SH-SY5Y (cell line): ENCODE data around the gene GNS.

Source experiments
- GATA2 ChIP-seq: IDR thresholded peaks from 2 replicates; pipeline ENCODE4 v1.6.1; 2011; ENCODE audit warnings: mild to moderate bottlenecking, low read depth, low read length
- GATA3 ChIP-seq: IDR thresholded peaks from 2 replicates; pipeline ENCODE4 v1.6.1; 2011; ENCODE audit warnings: low read depth, mild to moderate bottlenecking, low read length, moderate library complexity

Gene GNS

GRCh38 chr12:64759035-64759894, at the start of gene GNS:
GNS (minus strand) TSS chr12:64759406; CDS start chr12:64759276, 130 bp downstream.
- TF ChIP-seq GATA2: no peak
- no peak for TF ChIP-seq GATA3

DNA sequence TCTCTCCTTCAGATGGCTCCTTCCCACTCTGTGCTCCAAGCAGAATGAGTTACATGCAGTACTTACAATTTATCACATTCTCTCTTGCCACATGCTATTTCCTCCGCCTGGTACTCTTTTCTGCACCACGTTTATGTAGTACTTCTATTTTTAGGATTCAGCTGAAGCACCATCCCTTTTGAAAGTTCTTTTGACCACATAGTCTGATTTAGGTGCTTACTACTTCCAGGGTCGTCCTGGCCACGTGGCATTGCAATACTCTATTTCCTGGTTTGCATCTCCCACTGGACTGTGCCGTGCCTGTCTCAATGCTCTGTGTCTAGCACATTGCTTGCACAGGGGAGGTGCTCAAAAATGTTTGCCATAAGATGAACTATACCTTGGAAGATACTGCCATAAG, 48.9 kb upstream of the GNS start:
- TF ChIP-seq GATA3 (no peak), GATA2 (no peak)

DNA sequence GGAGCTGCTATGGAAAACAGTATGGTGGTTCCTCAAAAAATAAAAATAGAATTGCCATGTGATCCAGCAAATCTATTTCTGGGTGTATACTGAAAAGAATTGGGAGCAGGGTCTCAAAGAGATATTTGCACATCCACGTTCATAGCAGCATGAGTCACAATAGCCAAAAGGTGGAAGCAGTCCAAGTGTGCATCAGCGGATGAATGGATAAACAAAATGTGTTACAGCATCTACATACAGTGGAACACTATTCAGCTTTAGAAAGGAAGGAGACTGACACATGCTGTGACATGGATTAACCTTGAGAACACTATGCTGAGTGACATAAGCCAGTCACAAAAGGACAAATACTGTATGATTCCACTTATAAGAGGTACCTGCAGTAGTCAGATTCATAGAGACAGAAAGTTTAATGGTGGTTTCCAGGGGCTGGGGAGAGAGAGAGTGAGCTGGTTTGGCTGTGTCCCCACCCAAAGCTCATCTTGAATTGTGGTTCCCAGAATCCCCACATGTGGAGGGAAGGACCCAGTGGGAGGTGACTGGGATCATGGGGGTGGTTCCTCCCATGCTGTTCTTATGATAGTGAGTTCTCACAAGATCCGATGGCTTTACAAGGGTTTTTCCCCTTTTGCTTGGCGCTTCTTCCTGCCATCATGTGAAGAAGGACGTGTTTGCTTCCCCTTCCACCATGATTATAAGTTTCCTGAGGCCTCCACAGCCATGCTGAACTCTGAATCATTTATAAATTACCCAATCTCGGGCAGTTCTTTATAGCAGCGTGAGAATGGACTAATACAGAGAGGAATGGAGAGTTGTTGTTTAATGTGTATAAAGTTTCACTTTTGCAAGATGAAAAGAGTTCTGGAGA, 47.6 kb upstream of the GNS start:
- no peak for TF ChIP-seq GATA2
- no peak for TF ChIP-seq GATA3

GRCh38 chr12:64806173-64806572, 47.0 kb upstream of the GNS start:
- no peak for TF ChIP-seq GATA2
- TF ChIP-seq GATA3: no peak

- no peak for TF ChIP-seq GATA3
- TF ChIP-seq GATA2: no peak
Measured at GRCh38 chr12:64801381-64801780, 42.2 kb upstream of the GNS start.

- TF ChIP-seq GATA2: no peak
- TF ChIP-seq GATA3: no peak
Measured at GRCh38 chr12:64800640-64801039, 41.4 kb upstream of the GNS start.

DNA sequence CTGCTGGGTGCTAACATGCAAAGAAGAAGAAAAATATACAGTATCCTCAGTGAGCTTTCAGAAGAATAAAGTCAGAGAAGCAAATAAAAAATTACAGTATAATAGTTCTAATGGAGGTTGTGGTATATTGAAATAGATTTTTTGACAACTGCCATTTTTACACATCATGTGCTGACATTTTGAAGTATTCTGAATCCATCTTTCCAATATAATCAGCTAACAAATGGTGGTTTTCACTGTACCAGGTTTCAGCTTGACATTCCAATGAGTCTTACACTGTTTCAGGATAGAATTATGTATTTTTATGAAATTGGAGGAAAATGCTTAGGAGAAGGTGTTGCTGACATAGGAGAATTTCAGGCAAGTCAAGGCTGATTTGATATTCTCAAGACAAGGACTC, 39.0 kb upstream of the GNS start:
- TF ChIP-seq GATA2: no peak

DNA sequence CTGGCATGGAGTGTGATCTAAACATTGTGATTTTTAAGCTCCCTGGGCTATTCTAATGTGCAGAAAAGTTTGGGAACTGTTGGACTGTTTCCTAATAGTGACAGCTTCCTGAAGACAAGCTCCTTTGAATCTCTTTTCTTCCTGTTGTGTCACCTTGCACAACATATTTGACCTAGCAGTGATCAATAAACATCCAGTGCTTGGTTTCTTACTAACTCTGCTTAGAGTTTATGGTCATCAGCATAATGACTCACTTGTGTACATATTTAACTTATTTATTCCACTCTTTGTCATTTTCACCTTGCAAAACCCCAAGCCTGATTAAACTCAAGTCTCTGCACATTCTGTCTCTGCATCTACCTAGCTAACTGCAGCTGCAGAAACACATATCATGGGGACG, 38.0 kb upstream of the GNS start:
- TF ChIP-seq GATA3: no peak
- no peak for TF ChIP-seq GATA2

- TF ChIP-seq GATA2: no peak
- TF ChIP-seq GATA3: no peak
Measured at GRCh38 chr12:64796205-64796845, 37.1 kb upstream of the GNS start.

GRCh38 chr12:64794305-64794704, 35.1 kb upstream of the GNS start:
- no peak for TF ChIP-seq GATA3
- TF ChIP-seq GATA2: no peak

DNA sequence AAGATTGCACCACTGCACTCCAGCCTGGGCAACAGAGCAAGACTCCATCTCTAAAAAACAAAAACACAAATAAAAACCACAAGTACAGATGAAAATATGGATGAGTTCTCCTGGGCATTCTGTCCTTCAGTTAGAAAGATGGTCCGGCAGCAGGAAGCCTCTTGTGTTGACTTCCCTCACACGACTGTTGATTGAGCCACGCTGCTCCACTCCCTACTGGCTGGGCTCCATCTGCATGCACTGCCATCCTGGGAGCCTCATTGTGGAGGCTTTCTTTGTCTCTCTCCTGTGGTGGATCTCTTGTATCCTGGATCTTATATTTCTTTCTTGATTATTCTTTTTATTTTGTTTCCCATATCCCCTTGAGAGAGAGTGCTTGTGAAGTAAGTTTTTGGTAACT, 34.4 kb upstream of the GNS start:
- TF ChIP-seq GATA3 (no peak), GATA2 (no peak)

DNA sequence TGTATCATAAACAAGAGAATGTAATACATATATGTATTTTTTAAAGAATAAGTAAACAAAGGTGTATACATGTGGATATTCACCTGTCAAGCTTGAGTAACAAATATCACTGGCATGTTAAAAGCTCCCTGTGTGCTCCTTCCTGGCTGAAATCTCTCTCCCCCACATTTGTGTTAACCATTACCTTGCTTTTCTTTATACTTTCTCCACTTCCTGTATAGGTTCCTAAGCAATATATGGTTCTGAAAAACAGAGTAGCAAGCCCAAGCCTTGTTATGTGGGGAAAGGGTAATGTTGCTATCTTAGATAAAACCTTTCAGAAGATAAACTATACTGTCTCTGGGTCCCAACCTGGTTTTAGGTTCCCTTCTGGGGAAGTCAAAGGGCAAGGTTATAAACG, 32.9 kb upstream of the GNS start:
- no peak for TF ChIP-seq GATA2
- no peak for TF ChIP-seq GATA3

DNA sequence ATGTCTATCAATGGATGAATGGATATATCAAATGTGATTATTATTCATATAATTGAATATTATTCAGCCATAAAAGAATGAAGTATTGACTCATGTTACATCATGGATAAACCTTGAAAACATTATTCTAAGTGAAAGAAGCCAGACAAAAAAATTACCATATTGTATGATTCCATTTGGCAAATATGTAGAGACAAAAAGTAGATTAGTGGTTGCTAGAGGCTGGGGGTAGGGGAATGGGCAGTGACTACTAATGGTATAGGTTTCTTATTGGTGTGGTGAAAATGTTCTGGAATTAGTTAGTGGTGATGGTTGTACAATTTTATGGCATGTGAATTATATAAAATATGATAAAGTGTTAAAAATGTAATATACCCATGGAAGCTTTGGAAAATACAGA, 31.8 kb upstream of the GNS start:
- no peak for TF ChIP-seq GATA2
- no peak for TF ChIP-seq GATA3

GRCh38 chr12:64790166-64790565, 31.0 kb upstream of the GNS start:
- no peak for TF ChIP-seq GATA2
- TF ChIP-seq GATA3: no peak
